Loucy (cell line): ENCODE measurements around the gene FBLN5.
"Not testable (repeated sequence)": the region's sequence is repeated elsewhere in the genome, so short reads cannot be mapped to it uniquely, and the experiment has no call there.

Experiments used
- H2AFZ ChIP-seq: fragments of 200-600 bp; sonication (generic); 2 replicates; pipeline ENCODE4 v1.6.0; 2016; ENCODE audit warnings: antibody characterized with exemption, mild to moderate bottlenecking, low read length, moderate library complexity
- H3F3A ChIP-seq: fragments of 200-600 bp; 2 replicates; pipeline ENCODE4 v1.6.0; 2016; ENCODE audit warnings: antibody characterized with exemption, low read depth, mild to moderate bottlenecking
- H3K27me3 ChIP-seq: fragments of 200-600 bp; sonication (generic); 2 replicates; pipeline ENCODE4 v1.6.1; 2014; ENCODE audit warnings: low read length, mild to moderate bottlenecking; ENCODE audit not compliant: insufficient read depth, poor library complexity, severe bottlenecking
- H3K36me3 ChIP-seq: fragments of 200-600 bp; sonication (generic); 2 replicates; pipeline ENCODE4 v1.6.1; 2016; ENCODE audit warnings: low read length; ENCODE audit not compliant: insufficient read depth
- H3K4me1 ChIP-seq: fragments of 200-600 bp; sonication (generic); 2 replicates; pipeline ENCODE4 v1.5.1; 2014; ENCODE audit warnings: low read length, mild to moderate bottlenecking; ENCODE audit not compliant: insufficient read depth, poor library complexity, severe bottlenecking
- H3K4me2 ChIP-seq: fragments of 200-600 bp; sonication (generic); 2 replicates; pipeline ENCODE4 v1.6.0; 2014; ENCODE audit warnings: antibody characterized with exemption, low read length, low read depth, mild to moderate bottlenecking; ENCODE audit not compliant: poor library complexity, severe bottlenecking
- H3K4me3 ChIP-seq: fragments of 200-600 bp; sonication (generic); 2 replicates; pipeline ENCODE4 v1.5.1; 2014; ENCODE audit warnings: low read length, mild to moderate bottlenecking, mixed read lengths; ENCODE audit not compliant: poor library complexity, severe bottlenecking
- H3K79me2 ChIP-seq: fragments of 200-600 bp; sonication (generic); 2 replicates; pipeline ENCODE4 v1.6.1; 2014; ENCODE audit warnings: low read length; ENCODE audit not compliant: insufficient read depth
- H3K9ac ChIP-seq: fragments of 200-600 bp; sonication (generic); 2 replicates; pipeline ENCODE4 v1.6.0; 2014; ENCODE audit warnings: mild to moderate bottlenecking, low read depth, low read length, moderate library complexity; ENCODE audit not compliant: poor library complexity, severe bottlenecking
- H3K9me2 ChIP-seq: fragments of 200-600 bp; sonication (generic); replicated peaks from 2 replicates; pipeline ENCODE4 v1.6.1; 2016; ENCODE audit warnings: low read depth, low read length, mixed read lengths
- H3K9me3 ChIP-seq: fragments of 200-600 bp; sonication (generic); 2 replicates; pipeline ENCODE4 v1.6.1; 2014; ENCODE audit warnings: mild to moderate bottlenecking, antibody characterized with exemption, low read length, low read depth; ENCODE audit not compliant: insufficient read depth
- H4K20me1 ChIP-seq: fragments of 200-600 bp; sonication (generic); 2 replicates; pipeline ENCODE4 v1.6.0; 2014; ENCODE audit warnings: antibody characterized with exemption, low read length, mild to moderate bottlenecking; ENCODE audit not compliant: insufficient read depth, poor library complexity, severe bottlenecking
- CTCF ChIP-seq: fragments of 200-600 bp; sonication (generic); conservative IDR thresholded peaks from 2 replicates; pipeline ENCODE4 v1.5.1; 2014; ENCODE audit warnings: mild to moderate bottlenecking, antibody characterized with exemption, low read length
- EZH2phosphoT487 ChIP-seq: fragments of 200-600 bp; IDR thresholded peaks from 2 replicates; pipeline ENCODE4 v1.6.1; 2018; ENCODE audit warnings: antibody characterized with exemption, mild to moderate bottlenecking, moderate library complexity, borderline replicate concordance

The FBLN5 gene

GRCh38 chr14:91845652-91846051 lies 101.8 kb downstream of the FBLN5 start:
- Histone ChIP-seq H3K9ac (no peak overlapping the region), H3K4me2 (no peak overlapping the region)
- TF ChIP-seq EZH2phosphoT487 (no peak), CTCF (no peak)

GRCh38 chr14:91845056-91845455 lies 102.4 kb downstream of the FBLN5 start:
- H3K79me2 ChIP-seq, H3K4me1 ChIP-seq, H2AFZ ChIP-seq, H3K4me3 ChIP-seq, H3K4me2 ChIP-seq, H4K20me1 ChIP-seq, H3K36me3 ChIP-seq, H3K9me2 ChIP-seq, H3K9me3 ChIP-seq, H3K9ac ChIP-seq, H3K27me3 ChIP-seq, H3F3A ChIP-seq: not testable (repeated sequence)

More at GRCh38 chr14:91845652-91846051, 101.8 kb downstream of the FBLN5 start:
- no peaks in the 10 kb centered on the region for H3K9me2 ChIP-seq
- H4K20me1 ChIP-seq, result no peaks in the 10 kb centered on the region
- H3K4me3 ChIP-seq, result no peak overlapping the region
- no peaks in the 10 kb centered on the region for H3K36me3 ChIP-seq
- no peaks in the 10 kb centered on the region for H3F3A ChIP-seq
- no peaks in the 10 kb centered on the region for H3K79me2 ChIP-seq
- no peaks in the 10 kb centered on the region for H3K9me3 ChIP-seq
- no peaks in the 10 kb centered on the region for H3K27me3 ChIP-seq
- no peaks in the 10 kb centered on the region for H3K4me1 ChIP-seq
- no peak overlapping the region for H2AFZ ChIP-seq

GRCh38 chr14:91844029-91844428 lies 103.5 kb downstream of the FBLN5 start:
- Histone ChIP-seq H3K36me3 (no peaks in the 10 kb centered on the region), H3F3A (no peaks in the 10 kb centered on the region), H3K9me3 (no peaks in the 10 kb centered on the region), H3K9me2 (no peaks in the 10 kb centered on the region), H3K79me2 (no peaks in the 10 kb centered on the region), H3K27me3 (no peaks in the 10 kb centered on the region), H3K4me1 (no peaks in the 10 kb centered on the region), H3K4me2 (no peak overlapping the region), H3K4me3 (no peak overlapping the region), H4K20me1 (no peaks in the 10 kb centered on the region), H2AFZ (no peak overlapping the region), H3K9ac (no peak overlapping the region)
- TF ChIP-seq EZH2phosphoT487, result no peak
- TF ChIP-seq CTCF, result no peak

- Histone ChIP-seq H3K9me2 (no peaks in the 10 kb centered on the region), H3K36me3 (no peaks in the 10 kb centered on the region), H3K4me2 (no peak overlapping the region), H3K4me3 (no peak overlapping the region), H2AFZ (no peak overlapping the region), H3K9me3 (no peaks in the 10 kb centered on the region), H3F3A (no peaks in the 10 kb centered on the region), H3K27me3 (no peaks in the 10 kb centered on the region), H4K20me1 (no peaks in the 10 kb centered on the region), H3K79me2 (no peaks in the 10 kb centered on the region), H3K4me1 (no peaks in the 10 kb centered on the region), H3K9ac (no peak overlapping the region)
- TF ChIP-seq CTCF (no peak), EZH2phosphoT487 (no peak)
These were observed 104.1 kb downstream of the FBLN5 start for GRCh38 chr14:91843437-91843836.
